ENCODE data around the gene UBA7. TPM values are rescaled to one million over a fixed set of nuclear protein-coding genes. Genes with fewer than 3 reads are reported as not detected.

Gene UBA7
- total RNA-seq, 4 donors from 2014 or later = 77.5 to 112 (median 94.0) TPM

- DNase-seq = no peak
- peaks cover 6 to 14% (median 9%) of the 10 kb centered on the region in 4 donors for H3K4me1 ChIP-seq
- H3K9me3 ChIP-seq = no peaks in the 10 kb centered on the region
- no peaks in the 10 kb centered on the region for H3K27me3 ChIP-seq
- intact Hi-C loops (cut with DNase I; ENCODE audit: low total_unique reads) (no loop called here), in situ Hi-C loops (cut with MboI; ENCODE audit: low pct_ligation_motif_present in 1 of 4, low pct_unique_long_range_greater_than_20kb in 1 of 4, low sequenced_read_pairs in 3 of 4) (no loop called here)
- peak overlapping the region in 2 of 4 donors; percentile 60 to 74 for H3K4me3 ChIP-seq
- H3K27ac ChIP-seq = peak overlapping the region in 1 of 4 donors; percentile 80
- H3K36me3 ChIP-seq = no peaks in the 10 kb centered on the region
- WGBS, 2 donors (ENCODE audit: low coverage in 1 of 2) = 62% methylated on average over 5 of the region's 5 CpGs; no CpG with 5 or more reads in 1 of the 2 donors
- TF ChIP-seq POLR2A (IDR thresholded peaks at IDR 0.05) (no peak), EP300 (IDR thresholded peaks at IDR 0.05; ENCODE audit: low read depth) (no peak), CTCF (IDR thresholded peaks at IDR 0.05) (no peak), POLR2AphosphoS5 (IDR thresholded peaks at IDR 0.05) (no peak)
Measured at GRCh38 chr3:49855662-49856061, 41.9 kb upstream of the UBA7 start.

- in situ Hi-C loops (cut with MboI; ENCODE audit: low pct_ligation_motif_present in 1 of 4, low pct_unique_long_range_greater_than_20kb in 1 of 4, low sequenced_read_pairs in 3 of 4) (loop anchor here in 1 of 4 donors (10.0 kb wide), 1 partner anchor 141 kb away; no protein-coding TSS in a partner anchor), intact Hi-C loops (cut with DNase I; ENCODE audit: low total_unique reads) (loop anchor here (10.0 kb wide), 1 partner anchor 141 kb away; no protein-coding TSS in a partner anchor)
- no peak for TF ChIP-seq EP300 (IDR thresholded peaks at IDR 0.05; ENCODE audit: low read depth)
- H3K36me3 ChIP-seq = no peaks in the 10 kb centered on the region
- no peaks in the 10 kb centered on the region for H3K27me3 ChIP-seq
- no peak overlapping the region for H3K27ac ChIP-seq
- H3K4me1 ChIP-seq = no peaks in the 10 kb centered on the region
- H3K9me3 ChIP-seq = no peaks in the 10 kb centered on the region
- WGBS, 2 donors (ENCODE audit: low coverage in 1 of 2) = 84 to 94% methylated on average over 3 of the region's 3 CpGs
- no peak overlapping the region for H3K4me3 ChIP-seq
- DNase-seq = no peak
Measured at GRCh38 chr3:49845694-49846093, 31.9 kb upstream of the UBA7 start.

GRCh38 chr3:49844464-49845183 is 30.9 kb upstream of the UBA7 start:
- intact Hi-C loops (cut with DNase I; ENCODE audit: low total_unique reads) (loop anchor here (10.0 kb wide), 1 partner anchor 140 kb away; no protein-coding TSS in a partner anchor), in situ Hi-C loops (cut with MboI; ENCODE audit: low pct_ligation_motif_present in 1 of 4, low pct_unique_long_range_greater_than_20kb in 1 of 4, low sequenced_read_pairs in 3 of 4) (loop anchor here in 1 of 4 donors (10.0 kb wide), 1 partner anchor 140 kb away; no protein-coding TSS in a partner anchor)
- Histone ChIP-seq H3K27ac (no peak overlapping the region), H3K27me3 (no peaks in the 10 kb centered on the region), H3K4me1 (no peaks in the 10 kb centered on the region), H3K36me3 (no peaks in the 10 kb centered on the region), H3K9me3 (no peaks in the 10 kb centered on the region), H3K4me3 (no peak overlapping the region)
- 70 to 74% methylated on average over 3 to 5 of the region's 5 CpGs for WGBS, 2 donors (ENCODE audit: low coverage in 1 of 2)
- TF ChIP-seq POLR2AphosphoS5 (IDR thresholded peaks at IDR 0.05) (no peak), POLR2A (IDR thresholded peaks at IDR 0.05) (no peak), EP300 (IDR thresholded peaks at IDR 0.05; ENCODE audit: low read depth) (no peak), CTCF (IDR thresholded peaks at IDR 0.05) (no peak)
- DNase-seq = no peak

GRCh38 chr3:49842843-49843517 is 29.2 kb upstream of the UBA7 start:
- Histone ChIP-seq H3K27me3 (no peaks in the 10 kb centered on the region), H3K9me3 (no peaks in the 10 kb centered on the region), H3K4me1 (peaks cover 0 to 4% (median 1%) of the 10 kb centered on the region in 4 donors), H3K36me3 (no peaks in the 10 kb centered on the region), H3K27ac (no peak overlapping the region), H3K4me3 (no peak overlapping the region)
- WGBS, 2 donors (ENCODE audit: low coverage in 1 of 2) = 96% methylated on average over 3 of the region's 3 CpGs; no CpG with 5 or more reads in 1 of the 2 donors
- intact Hi-C loops (cut with DNase I; ENCODE audit: low total_unique reads) = loop anchor here (10.0 kb wide), 1 partner anchor 138 kb away; no protein-coding TSS in a partner anchor
- TF ChIP-seq POLR2A (IDR thresholded peaks at IDR 0.05) (no peak), POLR2AphosphoS5 (IDR thresholded peaks at IDR 0.05) (no peak), EP300 (IDR thresholded peaks at IDR 0.05; ENCODE audit: low read depth) (no peak), CTCF (IDR thresholded peaks at IDR 0.05) (no peak)
- DNase-seq = no peak
- in situ Hi-C loops (cut with MboI; ENCODE audit: low pct_ligation_motif_present in 1 of 4, low pct_unique_long_range_greater_than_20kb in 1 of 4, low sequenced_read_pairs in 3 of 4) = loop anchor here in 1 of 4 donors (10.0 kb wide), 1 partner anchor 138 kb away; no protein-coding TSS in a partner anchor

Data from transverse colon (tissue), 4 donors.